Skeletal muscle satellite cell (primary cell): Measurements from ENCODE around the gene ADH7. TPM values are rescaled to one million over a fixed set of nuclear protein-coding genes. Genes with fewer than 3 reads are reported as not detected.

Source experiments
- H3K27me3 ChIP-seq: 2 replicates; pipeline ENCODE4 v1.7.0; 2013; ENCODE audit warnings: low read length; ENCODE audit not compliant: control insufficient read depth, insufficient read depth
- H3K36me3 ChIP-seq: 2 replicates; pipeline ENCODE4 v1.7.0; 2013; ENCODE audit warnings: mild to moderate bottlenecking, control low read depth, low read length; ENCODE audit not compliant: insufficient read depth
- H3K4me1 ChIP-seq: 2 replicates; pipeline ENCODE4 v1.7.0; 2013; ENCODE audit warnings: low read length; ENCODE audit not compliant: control insufficient read depth, insufficient read depth
- H3K4me2 ChIP-seq: 2 replicates; pipeline ENCODE4 v1.7.0; 2013; ENCODE audit warnings: mild to moderate bottlenecking, low read length
- H3K4me3 ChIP-seq: 2 replicates; pipeline ENCODE4 v1.7.0; 2013; ENCODE audit warnings: low read length
- H3K9ac ChIP-seq: 2 replicates; pipeline ENCODE4 v1.7.0; 2013; ENCODE audit warnings: mild to moderate bottlenecking, low read depth, low read length, moderate library complexity
- H3K9me3 ChIP-seq: replicated peaks from 2 replicates; pipeline ENCODE4 v1.7.0; 2013; ENCODE audit warnings: mild to moderate bottlenecking, control low read depth, low read length
- total RNA-seq: library from RNA; depleted of rRNA; stranded (reverse); fragments of >200 nt; gene quantifications from 2 replicates; pipeline ENCODE4 v1.2.3, GENCODE V29; 2012; rRNA removed

Gene ADH7
- not detected in 2 replicates for total RNA-seq

DNA sequence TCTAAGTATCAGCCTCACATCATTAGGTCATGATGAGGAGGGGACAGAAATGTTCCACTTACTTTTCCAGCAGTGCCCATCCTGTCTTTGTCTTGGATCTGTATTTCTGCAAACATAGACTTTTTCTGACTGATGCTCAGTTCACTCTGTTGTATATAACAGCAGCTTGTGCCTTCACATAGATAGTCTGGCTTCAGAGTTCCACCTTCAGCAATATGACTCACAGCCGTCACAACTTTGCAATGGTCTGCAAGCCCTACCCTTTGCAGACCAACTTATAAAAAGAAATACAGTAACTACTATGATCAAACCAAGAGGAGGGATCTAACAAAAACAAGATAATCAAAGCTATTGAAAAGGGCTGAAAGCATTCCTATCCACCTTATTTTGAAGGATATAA lies at the start of gene ADH7:
TSS of gene ADH7 (minus strand) at position 189 of the 400 bp plus-strand sequence. CDS start at position 80, 109 bp downstream.
- no peak within 1 kb of the TSS for H3K9ac ChIP-seq
- no peak within 1 kb of the TSS for H3K4me3 ChIP-seq
- no peaks in the 10 kb centered on the region for H3K27me3 ChIP-seq
- H3K4me1 ChIP-seq: no peaks in the 10 kb centered on the region
- H3K36me3 ChIP-seq: no peaks in the 10 kb centered on the region
- no peak within 1 kb of the TSS for H3K4me2 ChIP-seq
- no peaks in the 10 kb centered on the region for H3K9me3 ChIP-seq

- Histone ChIP-seq H3K27me3 (no peaks in the 10 kb centered on the region), H3K4me2 (no peak overlapping the region), H3K36me3 (no peaks in the 10 kb centered on the region), H3K4me1 (no peaks in the 10 kb centered on the region), H3K9ac (no peak overlapping the region), H3K4me3 (no peak overlapping the region), H3K9me3 (no peaks in the 10 kb centered on the region)
These were observed 48.5 kb upstream of the ADH7 start for GRCh38 chr4:99483636-99484035.

DNA sequence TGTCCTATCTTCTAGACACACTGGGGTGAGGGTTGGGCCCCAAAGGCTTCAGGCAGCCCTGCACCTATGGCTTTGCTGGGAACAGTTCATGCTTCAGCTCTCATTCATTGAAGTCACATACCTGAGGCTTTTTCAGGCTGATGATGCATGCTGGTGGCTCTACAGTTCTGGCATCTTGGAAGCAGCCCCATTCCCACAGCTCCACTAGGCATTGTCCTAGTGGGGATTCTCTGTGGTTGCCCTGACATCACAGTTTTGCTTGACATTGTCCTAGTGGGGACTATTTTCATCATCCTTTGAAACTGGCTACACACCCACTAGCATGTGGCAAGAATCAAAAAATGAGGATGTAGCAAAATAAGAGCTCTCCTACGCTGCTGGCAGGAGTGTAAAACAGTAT lies 38.0 kb upstream of the ADH7 start:
- no peaks in the 10 kb centered on the region for H3K4me1 ChIP-seq
- no peak overlapping the region for H3K9ac ChIP-seq
- no peak overlapping the region for H3K4me2 ChIP-seq
- no peak overlapping the region for H3K4me3 ChIP-seq
- H3K9me3 ChIP-seq: no peaks in the 10 kb centered on the region
- H3K27me3 ChIP-seq: peaks cover 4% of the 10 kb centered on the region
- H3K36me3 ChIP-seq: no peaks in the 10 kb centered on the region

DNA sequence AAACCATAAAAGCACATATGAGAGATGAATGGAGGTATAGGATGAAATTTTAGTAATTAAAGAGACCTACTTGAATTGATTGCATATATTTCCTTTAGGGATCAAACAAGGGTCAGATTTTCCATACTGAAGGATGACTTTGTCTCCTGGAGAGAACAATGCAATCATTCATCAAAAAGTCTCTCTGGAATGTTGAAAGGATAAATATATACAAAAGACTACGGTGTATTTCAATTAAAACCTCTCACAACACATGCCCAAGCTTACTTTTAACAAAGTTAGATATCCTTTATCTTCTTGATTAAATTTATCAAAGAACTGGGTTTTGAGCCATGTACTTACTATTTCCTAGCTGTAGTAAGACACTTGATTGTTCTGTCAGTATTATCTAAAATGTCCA lies 36.8 kb upstream of the ADH7 start:
- H3K4me2 ChIP-seq: no peak overlapping the region
- H3K27me3 ChIP-seq: peaks cover 4% of the 10 kb centered on the region
- no peaks in the 10 kb centered on the region for H3K4me1 ChIP-seq
- no peaks in the 10 kb centered on the region for H3K9me3 ChIP-seq
- no peak overlapping the region for H3K9ac ChIP-seq
- no peaks in the 10 kb centered on the region for H3K36me3 ChIP-seq
- no peak overlapping the region for H3K4me3 ChIP-seq

DNA sequence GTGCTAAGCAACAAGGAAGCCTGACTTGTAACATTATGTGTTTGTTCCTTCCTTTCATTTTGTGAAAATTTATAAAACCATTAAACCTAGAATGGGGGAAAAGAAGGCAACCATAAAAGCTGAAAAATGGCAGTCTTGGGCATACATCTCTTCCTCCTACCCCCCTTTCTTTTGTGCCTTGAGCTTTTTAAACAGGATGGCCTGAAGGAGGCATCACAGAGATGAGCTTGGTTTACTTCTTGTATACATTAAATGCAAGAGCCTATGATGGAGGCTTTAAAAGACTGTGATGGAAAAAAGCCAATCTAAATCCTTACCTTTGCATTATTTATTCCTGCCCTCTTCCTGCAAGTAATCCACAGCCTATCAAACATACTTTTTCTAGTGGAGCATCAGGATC lies 36.2 kb upstream of the ADH7 start:
- Histone ChIP-seq H3K36me3 (no peaks in the 10 kb centered on the region), H3K4me1 (no peaks in the 10 kb centered on the region), H3K9ac (no peak overlapping the region), H3K4me2 (no peak overlapping the region), H3K4me3 (no peak overlapping the region), H3K27me3 (peaks cover 4% of the 10 kb centered on the region), H3K9me3 (no peaks in the 10 kb centered on the region)

GRCh38 chr4:99468889-99469288 lies 33.7 kb upstream of the ADH7 start:
- no peaks in the 10 kb centered on the region for H3K4me1 ChIP-seq
- peaks cover 6% of the 10 kb centered on the region for H3K27me3 ChIP-seq
- H3K4me3 ChIP-seq: no peak overlapping the region
- no peaks in the 10 kb centered on the region for H3K9me3 ChIP-seq
- no peaks in the 10 kb centered on the region for H3K36me3 ChIP-seq
- H3K9ac ChIP-seq: no peak overlapping the region
- no peak overlapping the region for H3K4me2 ChIP-seq

DNA sequence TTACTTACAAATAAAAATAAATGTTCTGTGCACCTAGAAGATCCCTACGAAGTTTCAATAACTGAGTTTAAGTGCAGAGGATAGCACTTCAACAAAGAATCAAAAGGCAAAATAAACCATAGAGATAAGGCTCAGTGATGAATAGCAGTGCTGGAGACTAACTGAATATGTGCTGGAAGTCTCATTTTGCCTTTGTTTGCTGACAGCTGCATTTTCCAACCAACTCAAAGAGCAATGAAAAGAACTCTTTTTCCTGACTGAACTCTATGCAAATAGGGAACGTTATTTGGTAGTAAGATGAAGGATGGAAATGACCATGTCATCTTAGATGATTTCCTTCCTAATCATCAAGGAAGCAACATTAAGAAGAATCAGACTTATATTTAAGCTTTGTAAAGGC lies 32.7 kb upstream of the ADH7 start:
- H3K4me1 ChIP-seq: no peaks in the 10 kb centered on the region
- no peak overlapping the region for H3K9ac ChIP-seq
- no peak overlapping the region for H3K4me2 ChIP-seq
- H3K9me3 ChIP-seq: no peaks in the 10 kb centered on the region
- no peaks in the 10 kb centered on the region for H3K36me3 ChIP-seq
- H3K4me3 ChIP-seq: no peak overlapping the region
- H3K27me3 ChIP-seq: peaks cover 8% of the 10 kb centered on the region

GRCh38 chr4:99463566-99463965 lies 28.4 kb upstream of the ADH7 start:
- Histone ChIP-seq H3K9me3 (no peaks in the 10 kb centered on the region), H3K4me3 (no peak overlapping the region), H3K36me3 (no peaks in the 10 kb centered on the region), H3K4me1 (no peaks in the 10 kb centered on the region), H3K9ac (no peak overlapping the region), H3K27me3 (peaks cover 4% of the 10 kb centered on the region), H3K4me2 (no peak overlapping the region)

- no peaks in the 10 kb centered on the region for H3K4me1 ChIP-seq
- H3K27me3 ChIP-seq: peaks cover 4% of the 10 kb centered on the region
- no peak overlapping the region for H3K9ac ChIP-seq
- H3K4me3 ChIP-seq: no peak overlapping the region
- no peak overlapping the region for H3K4me2 ChIP-seq
- no peaks in the 10 kb centered on the region for H3K36me3 ChIP-seq
- H3K9me3 ChIP-seq: no peaks in the 10 kb centered on the region
These were observed 27.8 kb upstream of the ADH7 start for GRCh38 chr4:99462875-99463464.

DNA sequence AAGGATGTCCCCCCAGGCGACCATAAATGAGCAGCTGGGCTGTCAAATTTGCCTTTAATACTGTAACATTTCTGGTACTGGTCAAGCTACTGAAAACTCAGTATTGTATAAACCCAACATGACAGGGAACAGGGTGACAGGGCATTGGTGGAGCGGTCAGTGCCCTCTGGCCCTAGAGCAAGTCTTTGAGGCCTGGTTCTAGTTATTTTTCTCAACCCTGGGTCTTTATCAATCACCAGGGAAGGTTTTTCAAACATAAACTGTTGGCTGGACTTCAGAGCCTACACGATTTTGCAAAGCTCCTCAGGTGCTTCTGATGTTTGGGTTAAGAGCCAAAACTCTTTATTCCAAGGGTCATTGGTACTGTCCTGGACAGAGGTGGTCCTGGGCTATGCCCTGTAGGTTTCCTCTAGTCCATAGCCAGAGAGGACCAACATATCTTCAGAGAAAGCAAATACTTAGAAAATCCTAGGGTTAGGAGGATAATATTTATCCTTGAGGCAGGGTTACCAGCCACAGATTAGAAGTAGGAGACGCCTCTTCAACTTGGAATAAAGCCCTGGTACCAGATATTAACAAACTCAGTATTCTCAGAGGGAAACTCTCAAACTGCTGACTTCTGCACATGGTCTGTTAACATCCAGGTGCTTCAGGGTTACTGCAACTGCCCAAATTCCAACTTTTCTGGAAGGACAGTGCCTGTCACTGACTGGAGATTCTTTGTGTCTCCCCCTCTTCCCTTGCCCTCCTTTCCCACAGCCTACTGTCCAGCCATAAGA lies 26.7 kb upstream of the ADH7 start:
- H3K4me3 ChIP-seq: no peak overlapping the region

DNA sequence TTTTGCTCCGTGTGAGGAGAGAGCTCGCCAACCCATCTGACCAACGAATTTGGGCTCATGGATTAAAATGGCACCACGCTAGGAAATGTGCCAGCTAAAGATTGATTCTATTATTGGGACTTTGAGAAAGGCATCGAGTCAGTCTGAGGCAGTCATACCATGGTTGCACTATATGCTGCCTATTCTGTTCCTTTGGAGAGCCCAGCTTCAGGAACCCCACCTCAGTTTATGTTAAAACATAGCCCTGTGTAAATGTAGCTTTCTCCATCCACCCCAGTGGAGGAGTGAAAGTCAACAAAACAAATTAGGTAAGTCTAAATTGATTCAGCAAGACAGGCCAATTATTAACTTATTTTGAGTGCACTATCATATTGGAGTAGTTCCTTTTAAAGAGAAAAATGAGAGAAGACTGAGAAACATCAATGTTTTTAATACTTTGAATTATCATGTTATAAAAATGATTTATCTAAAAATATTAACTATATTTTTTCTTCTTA lies 24.5 kb upstream of the ADH7 start:
- Histone ChIP-seq H3K9me3 (no peaks in the 10 kb centered on the region), H3K9ac (no peak overlapping the region), H3K4me3 (no peak overlapping the region), H3K27me3 (peaks cover 13% of the 10 kb centered on the region), H3K36me3 (no peaks in the 10 kb centered on the region), H3K4me2 (no peak overlapping the region), H3K4me1 (no peaks in the 10 kb centered on the region)

More for the DNA sequence above, 26.7 kb upstream of the ADH7 start:
- Histone ChIP-seq H3K4me1 (no peaks in the 10 kb centered on the region), H3K27me3 (peaks cover 8% of the 10 kb centered on the region), H3K4me2 (no peak overlapping the region), H3K9me3 (no peaks in the 10 kb centered on the region), H3K36me3 (no peaks in the 10 kb centered on the region), H3K9ac (no peak overlapping the region)
